Stomach (tissue), 9 donors: ENCODE data around the gene CSTF1. TPM values are rescaled to one million over a fixed set of nuclear protein-coding genes. Genes with fewer than 3 reads are reported as not detected.
"Not testable (repeated sequence)": the region's sequence is repeated elsewhere in the genome, so short reads cannot be mapped to it uniquely, and the experiment has no call there.

Experiments
- DNase-seq, 2 donors: peaks; one replicate each; pipeline versions ENCODE4 v3.0.0 to v3.0.0-alpha.2; 2013 to 2019
- H3K27ac ChIP-seq, 5 donors: fragments of 200-600 bp in 4 of 5; sonication (generic) in 4 of 5; one replicate each; pipeline ENCODE4 v1.5.1; 2013 to 2019; ENCODE audit warnings: mild to moderate bottlenecking in 1 of 5, moderate library complexity in 1 of 5
- H3K27me3 ChIP-seq, 3 donors: fragments of 200-600 bp; sonication (generic); one replicate each; pipeline ENCODE4 v1.5.1; 2017 to 2019; ENCODE audit warnings: mixed run types in 1 of 3
- H3K36me3 ChIP-seq, 4 donors: fragments of 200-600 bp; sonication (generic); 1 replicate in 3 of 4; 2 replicates in 1 of 4; pipeline ENCODE4 v1.5.1; 2016 to 2019
- H3K4me1 ChIP-seq, 4 donors: fragments of 200-600 bp; sonication (generic); one replicate each; pipeline ENCODE4 v1.5.1; 2016 to 2019
- H3K4me3 ChIP-seq, 4 donors: fragments of 200-600 bp; sonication (generic) in 3 of 4; one replicate each; pipeline ENCODE4 v1.5.1; 2016 to 2019; ENCODE audit warnings: mild to moderate bottlenecking in 1 of 4
- H3K9me3 ChIP-seq, 4 donors: fragments of 200-600 bp; sonication (generic); one replicate each; pipeline ENCODE4 v1.5.1; 2016 to 2019
- CTCF ChIP-seq, 7 experiments: fragments of 450-650 bp in 4 of 7; fragments of 200-600 bp in 3 of 7; sonication (generic) in 3 of 7; IDR thresholded peaks; one replicate each; pipeline ENCODE4 v1.5.1; 2016 to 2019; ENCODE audit warnings: antibody characterized with exemption in 7 of 7, control low read depth in 2 of 7, mild to moderate bottlenecking in 1 of 7
- EP300 ChIP-seq: sonication (generic); formaldehyde crosslinking; IDR thresholded peaks from one replicate; pipeline ENCODE4 v1.6.1; 2017; ENCODE audit warnings: antibody characterized with exemption
- POLR2A ChIP-seq, 4 donors: fragments of 450-650 bp; IDR thresholded peaks; one replicate each; pipeline ENCODE4 v1.6.1; 2016; ENCODE audit warnings: antibody characterized with exemption in 4 of 4, control low read depth in 2 of 4, mild to moderate bottlenecking in 1 of 4, moderate library complexity in 1 of 4
- POLR2AphosphoS5 ChIP-seq, 3 donors: sonication (generic); formaldehyde crosslinking; IDR thresholded peaks; one replicate each; pipeline ENCODE4 v1.6.1; 2016; ENCODE audit warnings: antibody characterized with exemption in 3 of 3
- WGBS, 5 donors: extraction: QIAGEN DNeasy Blood & Tissue Kit in 3 of 5; methylation state at CpG; one replicate each; pipeline versions ENCODE4 v1.1.5 to v1.1.7; 2013 to 2018; 5-methylcytosine and 5-hydroxymethylcytosine counted together
- intact Hi-C: fragments of 100-400 bp; cut with DNase I; formaldehyde crosslinking; loops from one replicate; pipeline ENCODE4 v1.15.1; 2023; ENCODE audit warnings: low total_unique reads
- polyA plus RNA-seq, 3 donors: library from polyadenylated mRNA; stranded (reverse); fragments of 200-250 nt; gene quantifications; one replicate each; pipeline ENCODE4 v1.2.3, GENCODE V29; 2013
- total RNA-seq, 5 donors: library from RNA; depleted of rRNA; stranded (reverse); fragments of >200 nt; gene quantifications; one replicate each; pipeline versions ENCODE4 v1.1.0 to v1.2.3, GENCODE V29; 2014 to 2016
- donor health status: healthy with polysubstance abuse.
- donor health status: Bipolar disorder and iron deficiency.
- donor health status: healthy.

CSTF1 gene
- total and polyA plus RNA-seq, 8 donors = 7.1 to 86.2 (median 17.1) TPM

GRCh38 chr20:56389807-56390206, 2.6 kb upstream of the CSTF1 start:
- WGBS, 5 donors = 96 to 99% (median 97%) methylated on average over 4 of the region's 4 CpGs
- peaks cover 27 to 38% (median 32%) of the 10 kb centered on the region in 4 donors for H3K4me1 ChIP-seq
- intact Hi-C loops = no loop called here
- TF ChIP-seq EP300 (no peak), CTCF (IDR thresholded peaks at IDR 0.05) (no peak), POLR2AphosphoS5 (IDR thresholded peaks at IDR 0.05) (no peak), POLR2A (IDR thresholded peaks at IDR 0.05) (no peak)
- DNase-seq = no peak
- no peak overlapping the region for H3K4me3 ChIP-seq
- no peaks in the 10 kb centered on the region for H3K27me3 ChIP-seq
- no peak overlapping the region for H3K27ac ChIP-seq
- H3K36me3 ChIP-seq = peaks cover 0 to 36% (median 8%) of the 10 kb centered on the region in 4 donors
- no peaks in the 10 kb centered on the region for H3K9me3 ChIP-seq

- Histone ChIP-seq H3K36me3 (peaks cover 3 to 33% (median 8%) of the 10 kb centered on the region in 4 donors), H3K4me1 (peaks cover 28 to 39% (median 34%) of the 10 kb centered on the region in 4 donors)
- intact Hi-C loops, H3K27ac ChIP-seq, H3K27me3 ChIP-seq, DNase-seq, H3K9me3 ChIP-seq, H3K4me3 ChIP-seq: not testable (repeated sequence)
- WGBS, 5 donors = 93 to 97% (median 94%) methylated on average over 9 of the region's 9 CpGs
Observed at GRCh38 chr20:56390396-56390795, 2.0 kb upstream of the CSTF1 start.

- H3K4me3 ChIP-seq = peak overlapping the region; percentile 64 to 85 (median 78)
- TF ChIP-seq EP300 = no peak
- TF ChIP-seq CTCF (IDR thresholded peaks at IDR 0.05) = no peak
- no peak for TF ChIP-seq POLR2AphosphoS5 (IDR thresholded peaks at IDR 0.05)
- no peak for TF ChIP-seq POLR2A (IDR thresholded peaks at IDR 0.05)
Observed at GRCh38 chr20:56391037-56391436, 1.4 kb upstream of the CSTF1 start.

GRCh38 chr20:56391596-56392131, 781 bp upstream of the CSTF1 start:
- no peak for DNase-seq
- 0 to 1% (median 1%) methylated on average over 27 to 29 of the region's 29 CpGs for WGBS, 5 donors
- Histone ChIP-seq H3K9me3 (no peaks in the 10 kb centered on the region), H3K4me3 (peak overlapping the region; percentile 64 to 85 (median 78)), H3K4me1 (peaks cover 28 to 39% (median 34%) of the 10 kb centered on the region in 4 donors), H3K27ac (peak overlapping the region; percentile 88 to 94 (median 91)), H3K36me3 (peaks cover 13 to 37% (median 16%) of the 10 kb centered on the region in 4 donors), H3K27me3 (no peaks in the 10 kb centered on the region)
- TF ChIP-seq POLR2A (IDR thresholded peaks at IDR 0.05) (no peak), EP300 (no peak), POLR2AphosphoS5 (IDR thresholded peaks at IDR 0.05) (no peak), CTCF (IDR thresholded peaks at IDR 0.05) (no peak)
- intact Hi-C loops = no loop called here

More at GRCh38 chr20:56391037-56391436, 1.4 kb upstream of the CSTF1 start:
- Histone ChIP-seq H3K4me1 (peaks cover 28 to 39% (median 34%) of the 10 kb centered on the region in 4 donors), H3K9me3 (no peaks in the 10 kb centered on the region), H3K27me3 (no peaks in the 10 kb centered on the region), H3K27ac (peak overlapping the region in 3 of 5 donors; percentile 91 to 92 (median 91)), H3K36me3 (peaks cover 7 to 33% (median 11%) of the 10 kb centered on the region in 4 donors)
- 19 to 27% (median 20%) methylated on average over 10 of the region's 10 CpGs for WGBS, 5 donors
- intact Hi-C loops = no loop called here
- no peak for DNase-seq

GRCh38 chr20:56392881-56393482, 537 bp downstream of the CSTF1 start:
- peak overlapping the region; percentile 88 to 94 (median 91) for H3K27ac ChIP-seq
- 0 to 2% (median 0%) methylated on average over 18 of the region's 18 CpGs for WGBS, 5 donors
- peaks cover 26 to 40% (median 29%) of the 10 kb centered on the region in 4 donors for H3K36me3 ChIP-seq
- H3K27me3 ChIP-seq = no peaks in the 10 kb centered on the region
- intact Hi-C loops = no loop called here
- peaks cover 28 to 39% (median 34%) of the 10 kb centered on the region in 4 donors for H3K4me1 ChIP-seq
- peak in 1 of 2 donors; percentile 38 for DNase-seq
- TF ChIP-seq POLR2AphosphoS5 (IDR thresholded peaks at IDR 0.05) = no peak
- no peak for TF ChIP-seq POLR2A (IDR thresholded peaks at IDR 0.05)
- TF ChIP-seq EP300 = no peak
- no peak for TF ChIP-seq CTCF (IDR thresholded peaks at IDR 0.05)
- no peaks in the 10 kb centered on the region for H3K9me3 ChIP-seq
- H3K4me3 ChIP-seq = peak overlapping the region; percentile 64 to 85 (median 78)
